HCT116 (cell line): ENCODE measurements around the gene SUOX. TPM values are rescaled to one million over a fixed set of nuclear protein-coding genes. Genes with fewer than 3 reads are reported as not detected.

ENCODE experiments used
- ATAC-seq: fragments of 200-7000 bp; cut with Tn5 transposase; 2 replicates; pipeline ENCODE4 v1.9.1; 2020; ENCODE audit warnings: mild to moderate bottlenecking, moderate library complexity
- BruUV-seq: library from RNA; stranded (reverse); fragments of 400-500 nt; replicated peaks from 2 replicates; lab custom pipeline; 2021; lab: Mats Ljungman, UMichigan
- CTCF ChIA-PET: fragments of 300-600 bp; sonication (Branson Sonifier 250); formaldehyde crosslinking; loops from one replicate; lab custom pipeline; 2021; ENCODE audit warnings: antibody characterized with exemption; lab: Charles Lee
- POLR2A ChIA-PET: fragments of 300-600, 350-600 bp; sonication (Branson Sonifier 250); formaldehyde crosslinking; loops from one replicate; lab custom pipeline; 2021; ENCODE audit warnings: antibody characterized with exemption; lab: Charles Lee
- RAD21 ChIA-PET, 2 experiments: fragments of 300-600 bp; sonication (Branson Sonifier 250); formaldehyde crosslinking; loops; one replicate each; lab custom pipeline; 2023; ENCODE audit warnings: low total read pairs in 2 of 2; ENCODE audit not compliant: uncharacterized antibody in 2 of 2, unreplicated experiment in 2 of 2, low non-redundant PET in 1 of 2; lab: Charles Lee
- DNase-seq: peaks from one replicate; pipeline ENCODE4 v3.0.0-alpha.2; 2010; ENCODE audit warnings: low read depth, low spot score
- H2AFZ ChIP-seq: fragments of 200-600 bp; shearing (Covaris generic), sonication (generic); 2 replicates; pipeline ENCODE4 v1.6.1; 2017; ENCODE audit warnings: low read depth, mixed run types, mixed read lengths, antibody characterized with exemption, low read length; ENCODE audit not compliant: poor library complexity, severe bottlenecking
- H3K27ac ChIP-seq: 2 replicates; pipeline ENCODE4 v1.5.1; 2012; ENCODE audit warnings: low read depth, low read length
- H3K27me3 ChIP-seq: fragments of 200-600 bp; sonication (generic); 2 replicates; pipeline ENCODE4 v1.6.1; 2016; ENCODE audit warnings: mixed run types, low read length, mixed read lengths; ENCODE audit not compliant: insufficient read depth
- H3K36me3 ChIP-seq, 2 experiments: fragments of 200-500 bp in 1 of 2; fragments of 200-600 bp in 1 of 2; sonication (Bioruptor generic) in 1 of 2; sonication (generic) in 1 of 2; 2 replicates each; pipeline versions ENCODE4 v1.5.1 to v1.6.1; 2014 to 2016; ENCODE audit warnings: low read length in 2 of 2, inconsistent platforms in 1 of 2, mixed read lengths in 1 of 2, mixed run types in 1 of 2; ENCODE audit not compliant: insufficient read depth in 2 of 2, control insufficient read depth in 1 of 2
- H3K4me1 ChIP-seq, 2 experiments: fragments of 200-600 bp in 1 of 2; sonication (generic) in 1 of 2; 2 replicates each; pipeline versions ENCODE4 v1.5.1 to v1.6.1; 2012 to 2017; ENCODE audit warnings: low read length in 2 of 2, inconsistent platforms in 1 of 2, mild to moderate bottlenecking in 1 of 2, mixed read lengths in 1 of 2, mixed run types in 1 of 2, moderate library complexity in 1 of 2; ENCODE audit not compliant: insufficient read depth in 2 of 2, control insufficient read depth in 1 of 2
- H3K4me2 ChIP-seq: fragments of 200-600 bp; sonication (generic); 2 replicates; pipeline ENCODE4 v1.6.1; 2017; ENCODE audit warnings: mixed run types, low read length, mixed read lengths
- H3K4me3 ChIP-seq, 2 experiments: fragments of 200-600 bp in 1 of 2; sonication (generic) in 1 of 2; replicated peaks in 1 of 2; 2 replicates each; pipeline ENCODE4 v1.5.1; 2011 to 2016; ENCODE audit warnings: low read length in 2 of 2, control low read depth in 1 of 2, low read depth in 1 of 2, mild to moderate bottlenecking in 1 of 2, mixed read lengths in 1 of 2, mixed run types in 1 of 2
- H3K79me2 ChIP-seq: fragments of 200-600 bp; sonication (generic); 2 replicates; pipeline ENCODE4 v1.6.1; 2017; ENCODE audit warnings: mild to moderate bottlenecking, mixed run types, low read length, moderate library complexity, mixed read lengths; ENCODE audit not compliant: insufficient read depth
- H3K9ac ChIP-seq: fragments of 200-600 bp; sonication (generic); 2 replicates; pipeline ENCODE4 v1.6.1; 2016; ENCODE audit warnings: low read length, mixed read lengths
- H3K9me2 ChIP-seq: fragments of 200-600 bp; sonication (generic), shearing (Covaris generic); 2 replicates; pipeline ENCODE4 v1.6.1; 2017; ENCODE audit warnings: mixed run types, mild to moderate bottlenecking, moderate library complexity; ENCODE audit not compliant: insufficient read depth
- H3K9me3 ChIP-seq, 2 experiments: fragments of 200-500 bp in 1 of 2; fragments of 200-600 bp in 1 of 2; sonication (Bioruptor generic) in 1 of 2; sonication (generic) in 1 of 2; 2 replicates each; pipeline ENCODE4 v1.6.1; 2014 to 2017; ENCODE audit warnings: low read length in 2 of 2, mixed read lengths in 2 of 2, inconsistent platforms in 1 of 2, low read depth in 1 of 2, mild to moderate bottlenecking in 1 of 2, mixed run types in 1 of 2, moderate library complexity in 1 of 2; ENCODE audit not compliant: control insufficient read depth in 1 of 2, insufficient read depth in 1 of 2
- H4K20me1 ChIP-seq: fragments of 200-600 bp; sonication (generic), shearing (Covaris generic); 2 replicates; pipeline ENCODE4 v1.6.1; 2017; ENCODE audit warnings: mixed run types, mild to moderate bottlenecking, moderate library complexity; ENCODE audit not compliant: insufficient read depth
- ATF3 ChIP-seq: IDR thresholded peaks from 2 replicates; pipeline ENCODE4 v1.6.1; 2012
- CBX3 ChIP-seq: IDR thresholded peaks from 2 replicates; pipeline ENCODE4 v1.6.1; 2012; ENCODE audit warnings: low read depth
- EGR1 ChIP-seq: IDR thresholded peaks from 2 replicates; pipeline ENCODE4 v1.6.1; 2012; ENCODE audit warnings: low read depth
- ELF1 ChIP-seq: IDR thresholded peaks from 2 replicates; pipeline ENCODE4 v1.6.1; 2012; ENCODE audit warnings: low read depth, borderline replicate concordance
- EZH2phosphoT487 ChIP-seq: fragments of 200-600 bp; IDR thresholded peaks from 2 replicates; pipeline ENCODE4 v1.6.1; 2018; ENCODE audit warnings: antibody characterized with exemption, borderline replicate concordance
- JUND ChIP-seq: IDR thresholded peaks from 2 replicates; pipeline ENCODE4 v1.6.1; 2012
- MAX ChIP-seq: IDR thresholded peaks from 2 replicates; pipeline ENCODE4 v1.6.1; 2012
- POLR2A ChIP-seq: IDR thresholded peaks from 2 replicates; pipeline ENCODE4 v1.7.0; 2011; ENCODE audit warnings: borderline replicate concordance; ENCODE audit not compliant: insufficient read depth, insufficient read length; ENCODE audit errors: extremely low read depth
- POLR2AphosphoS5 ChIP-seq: IDR thresholded peaks from 2 replicates; pipeline ENCODE4 v1.6.1; 2011; ENCODE audit warnings: mild to moderate bottlenecking, low read depth, low read length, moderate library complexity
- RAD21 ChIP-seq: IDR thresholded peaks from 2 replicates; pipeline ENCODE4 v1.6.1; 2012; ENCODE audit warnings: low read depth, mild to moderate bottlenecking
- REST ChIP-seq: IDR thresholded peaks from 2 replicates; pipeline ENCODE4 v1.6.1; 2012; ENCODE audit warnings: low read depth
- SIN3A ChIP-seq: IDR thresholded peaks from 2 replicates; pipeline ENCODE4 v1.6.1; 2012; ENCODE audit warnings: low read depth
- SP1 ChIP-seq: IDR thresholded peaks from 2 replicates; pipeline ENCODE4 v1.6.1; 2012; ENCODE audit warnings: low read depth
- TCF7L2 ChIP-seq: IDR thresholded peaks from 2 replicates; pipeline ENCODE4 v1.7.0; 2011; ENCODE audit warnings: borderline replicate concordance, inconsistent platforms; ENCODE audit not compliant: insufficient read depth, insufficient read length; ENCODE audit errors: extremely low read depth
- ZBTB33 ChIP-seq: IDR thresholded peaks from 2 replicates; pipeline ENCODE4 v1.6.1; 2011; ENCODE audit warnings: mild to moderate bottlenecking, low read length, moderate library complexity; ENCODE audit not compliant: insufficient replicate concordance; ENCODE audit errors: extremely low read depth
- ZFX ChIP-seq: fragments of 450-650 bp; IDR thresholded peaks from 2 replicates; pipeline ENCODE4 v1.6.1; 2017
- intact Hi-C: fragments of 100-400 bp; cut with micrococcal nuclease; formaldehyde crosslinking; loops from 2 replicates; pipeline ENCODE4 v1.10.0; 2022
- total RNA-seq: library from RNA; stranded (reverse); gene quantifications from one replicate; pipeline ENCODE4 v1.2.1, GENCODE V29; 2021; ENCODE audit not compliant: unreplicated experiment

SUOX gene
- total RNA-seq, 1 experiment from 2014 or later, result 18.0 TPM

- ChIA-PET CTCF (no interaction called here), RAD21 (no interaction called here), POLR2A (no interaction called here)
- BruUV-seq, result no TSS peak
- peaks cover 23% of the 10 kb centered on the region for H3K79me2 ChIP-seq
- peaks cover 14% of the 10 kb centered on the region; the same call in 1 of the 2 replicates for H4K20me1 ChIP-seq
- peak overlapping the region; percentile 90 to 99 for H3K4me3 ChIP-seq
- ATAC-seq (no peak), DNase-seq (no peak)
- no peaks in the 10 kb centered on the region for H3K9me2 ChIP-seq
- H3K36me3 ChIP-seq, result peaks cover 14 to 31% of the 10 kb centered on the region in 2 experiments; a peak in 3 of 4 replicates
- H3K4me2 ChIP-seq, result peak overlapping the region; percentile 92
- TF ChIP-seq CBX3, result no peak
- TF ChIP-seq POLR2AphosphoS5, result no peak
- no peak for TF ChIP-seq TCF7L2
- no peak for TF ChIP-seq POLR2A
- TF ChIP-seq JUND, result no peak
- TF ChIP-seq REST, result no peak
- no peak for TF ChIP-seq ELF1
- no peak for TF ChIP-seq ZFX
- no peak for TF ChIP-seq RAD21
- no peak for TF ChIP-seq ATF3
- TF ChIP-seq MAX, result no peak
- TF ChIP-seq SIN3A, result no peak
- no peak for TF ChIP-seq SP1
- TF ChIP-seq EZH2phosphoT487, result no peak
- TF ChIP-seq ZBTB33, result no peak
- TF ChIP-seq EGR1, result no peak
- H2AFZ ChIP-seq, result no peak overlapping the region
- peak overlapping the region; percentile 86 for H3K27ac ChIP-seq
- peak overlapping the region; percentile 79 for H3K9ac ChIP-seq
- peaks cover 16 to 44% of the 10 kb centered on the region in 2 experiments for H3K4me1 ChIP-seq
- no peaks in the 10 kb centered on the region for H3K27me3 ChIP-seq
- intact Hi-C loops, result loop anchor here (5.0 kb wide), 1 partner anchor 111 kb away; the partner anchor contains the start of gene DGKA
- H3K9me3 ChIP-seq, result no peaks in the 10 kb centered on the region
Measured at GRCh38 chr12:56042843-56043242, 45.8 kb downstream of the SUOX start.
